ENCODE results near the gene PCYT1B.

The PCYT1B gene

GRCh38 chrX:24515447-24515846, 131.7 kb downstream of the PCYT1B start:
- no peak for DNase-seq

- DNase-seq: no peak
Observed at GRCh38 chrX:24513416-24513815, 133.7 kb downstream of the PCYT1B start.

- DNase-seq: no peak
Observed at GRCh38 chrX:24508375-24508774, 138.8 kb downstream of the PCYT1B start.

Data from activated CD8-positive, alpha-beta memory T cell treated with anti-CD3 and anti-CD28 coated beads, Interleukin-2, amount 50 U/mL, for 48 hours (primary cell).